AML-193 (cell line): ENCODE data around the gene CNPY2.
A peak's percentile ranks its signal among the peaks of the same experiment; 100 is the strongest.
"Not testable (repeated sequence)": the region's sequence is repeated elsewhere in the genome, so short reads cannot be mapped to it uniquely, and the experiment has no call there.

Source experiments
- DNase-seq, 2 experiments: peaks; one replicate each; lab custom pipeline; 2025; lab: John Stamatoyannopoulos, UW

CNPY2 gene

DNA sequence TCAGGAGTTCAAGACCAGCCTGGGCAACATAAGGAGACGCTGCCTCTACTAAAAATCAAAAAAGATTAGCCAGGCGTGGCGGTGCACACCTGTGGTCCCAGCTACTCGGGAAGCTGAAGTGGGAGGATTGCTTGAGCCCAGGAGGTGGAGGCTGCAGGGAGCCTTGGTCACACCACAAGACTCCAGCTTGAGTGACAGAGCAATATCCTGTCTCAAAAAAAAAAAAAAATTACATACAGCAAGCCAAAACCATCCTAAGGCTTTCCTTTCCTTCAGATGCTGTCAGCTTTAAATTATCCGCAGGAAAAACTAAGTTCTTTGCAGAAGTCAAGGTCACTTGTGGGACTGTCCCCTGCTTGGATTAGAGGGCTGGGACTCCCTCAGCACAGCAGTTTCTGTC lies 17.0 kb downstream of the CNPY2 start:
- DNase-seq = no peak

DNA sequence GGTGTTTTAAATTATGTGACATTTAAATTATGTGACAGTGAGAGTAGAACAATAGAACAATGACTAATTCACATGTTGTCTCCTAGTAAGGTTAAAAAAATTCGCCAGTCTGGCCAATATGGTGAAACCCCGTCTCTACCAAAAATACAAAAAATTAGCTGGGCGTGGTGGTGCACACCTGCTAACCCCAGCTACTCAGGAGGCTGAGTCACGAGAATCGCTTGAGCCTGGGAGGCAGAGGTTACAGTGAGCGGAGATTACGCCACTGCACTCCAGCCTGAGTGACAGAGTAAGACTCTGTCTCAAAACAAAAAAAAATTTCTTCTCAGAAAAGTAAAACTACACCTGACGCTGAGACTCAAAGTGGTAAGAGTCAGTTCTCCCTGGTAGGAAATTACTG lies 18.4 kb downstream of the CNPY2 start:
- DNase-seq = no peak

DNA sequence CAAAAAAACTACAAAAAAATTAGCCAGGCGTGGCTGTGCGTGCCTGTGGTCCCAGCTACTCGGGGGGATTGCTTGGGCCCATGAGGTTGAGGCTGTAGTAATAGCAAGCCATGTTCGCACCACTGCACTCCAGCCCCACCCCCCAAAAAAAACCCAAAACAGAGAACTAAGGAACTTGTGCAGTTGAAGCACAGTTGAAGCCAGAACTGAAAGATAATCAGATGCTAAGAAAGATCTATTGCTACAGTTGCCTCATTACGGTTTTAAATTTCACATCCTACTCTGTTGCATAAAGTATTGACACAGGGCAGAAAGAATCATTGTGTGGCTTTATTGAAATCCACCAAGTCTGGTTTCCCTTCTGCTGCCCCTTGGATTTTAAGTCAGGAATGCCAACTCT lies 19.5 kb downstream of the CNPY2 start:
- DNase-seq = no peak

DNA sequence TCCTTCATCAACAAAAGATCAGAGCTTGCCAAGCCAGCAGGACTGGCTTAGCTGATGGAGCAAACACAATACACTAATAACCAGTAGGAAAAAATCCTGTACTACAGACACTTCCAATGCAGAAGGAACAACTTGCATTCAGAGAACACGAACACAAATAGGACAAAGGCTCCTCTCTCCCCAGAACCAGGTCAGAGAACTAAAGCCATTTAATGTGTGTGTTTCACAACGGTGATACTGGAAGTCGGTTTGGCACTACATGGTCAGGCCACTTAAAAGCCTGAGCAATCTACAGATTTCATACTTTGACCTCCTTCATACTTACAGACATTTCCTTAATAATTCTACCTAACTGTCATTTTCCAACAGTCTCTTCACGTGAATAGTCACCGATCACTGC lies 22.0 kb downstream of the CNPY2 start:
- DNase-seq = no peak

DNA sequence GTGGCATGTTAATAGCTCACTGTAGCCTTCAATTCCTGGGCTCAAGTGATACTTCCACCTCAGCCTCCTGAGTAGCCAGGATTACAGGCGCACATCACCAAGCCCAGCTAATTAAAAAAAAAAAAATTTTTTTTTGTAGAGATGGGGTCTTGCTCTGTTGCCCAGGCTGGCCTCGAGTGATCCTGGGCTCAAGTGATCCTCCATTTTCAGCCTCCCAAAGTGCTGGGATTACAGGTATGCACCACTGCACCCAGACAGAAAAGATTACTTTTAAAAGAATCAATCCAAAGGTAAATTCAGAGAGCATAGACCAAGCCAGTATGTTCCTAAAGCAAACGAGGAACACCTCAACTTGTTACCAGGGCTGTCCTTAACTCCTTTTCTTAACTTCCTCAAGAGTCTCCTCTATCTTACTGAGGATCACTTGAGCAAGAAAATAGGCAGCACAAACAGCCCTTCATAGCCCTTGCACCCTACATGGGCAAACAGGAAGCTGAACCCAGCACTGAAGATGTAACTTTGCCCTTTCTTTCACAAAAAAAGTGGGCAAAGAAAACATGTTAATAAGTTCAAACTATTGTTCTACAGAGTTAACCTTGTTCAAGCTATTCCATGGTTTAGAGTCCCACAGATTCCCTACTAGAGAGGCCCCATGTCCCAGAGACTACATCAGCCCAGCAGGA lies 26.9 kb downstream of the CNPY2 start:
- peak; percentile 65 to 67 for DNase-seq

DNA sequence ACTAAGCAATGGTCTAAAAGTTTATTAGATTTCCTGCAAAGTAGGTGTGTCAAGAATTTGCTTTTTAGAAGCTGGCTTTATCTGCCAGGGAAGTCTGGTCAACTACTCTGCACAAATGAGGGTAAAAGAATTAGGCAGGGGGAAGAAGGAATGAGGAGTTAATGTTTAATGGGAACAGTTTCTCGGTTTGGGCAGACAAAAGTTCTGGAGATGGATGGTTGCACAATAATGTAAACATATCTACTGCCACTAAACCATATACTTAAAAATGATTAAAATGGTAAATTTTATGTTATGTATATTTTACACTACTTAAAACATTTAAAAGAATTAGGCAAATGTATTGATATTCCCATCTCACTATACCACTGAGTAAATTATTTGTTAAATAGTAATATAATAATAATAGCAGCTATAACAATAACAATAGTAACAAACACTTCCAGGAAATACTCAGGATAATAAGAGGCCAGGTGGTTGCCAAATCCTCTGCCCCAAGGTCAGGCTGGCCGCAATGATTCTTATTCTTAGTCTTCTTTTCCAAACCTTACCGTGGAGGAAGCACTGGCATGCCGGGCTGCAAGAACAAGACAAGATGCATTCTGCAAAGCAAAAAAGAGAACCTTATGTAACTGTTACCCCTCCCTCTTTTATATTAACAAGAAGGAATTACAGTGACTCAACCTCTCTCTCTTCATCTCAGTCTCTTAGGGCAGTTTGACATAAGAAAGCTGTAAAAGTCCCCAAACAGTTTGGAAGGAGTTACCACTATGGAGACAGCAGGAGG lies 29.6 kb downstream of the CNPY2 start:
- no peak for DNase-seq

DNA sequence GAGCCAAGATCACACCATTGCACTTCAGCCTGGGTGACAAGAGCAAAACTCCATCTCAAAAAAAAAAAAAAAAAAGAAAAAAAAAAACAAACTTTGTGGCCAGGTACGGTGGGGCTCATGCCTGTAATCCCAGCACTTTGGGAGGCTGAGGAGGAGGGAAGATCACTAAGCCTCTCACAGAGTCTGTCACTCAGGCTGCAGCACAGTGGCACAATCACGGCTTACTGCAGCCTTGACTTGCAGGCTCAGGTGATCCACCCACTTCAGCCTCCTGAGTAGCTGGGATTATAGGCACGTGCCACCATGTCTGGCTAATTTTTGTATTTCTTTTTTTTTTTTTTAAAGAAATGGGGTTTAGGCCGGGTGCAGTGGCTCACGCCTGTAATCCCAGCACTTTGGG lies 31.5 kb downstream of the CNPY2 start:
- not testable (repeated sequence) for DNase-seq

DNA sequence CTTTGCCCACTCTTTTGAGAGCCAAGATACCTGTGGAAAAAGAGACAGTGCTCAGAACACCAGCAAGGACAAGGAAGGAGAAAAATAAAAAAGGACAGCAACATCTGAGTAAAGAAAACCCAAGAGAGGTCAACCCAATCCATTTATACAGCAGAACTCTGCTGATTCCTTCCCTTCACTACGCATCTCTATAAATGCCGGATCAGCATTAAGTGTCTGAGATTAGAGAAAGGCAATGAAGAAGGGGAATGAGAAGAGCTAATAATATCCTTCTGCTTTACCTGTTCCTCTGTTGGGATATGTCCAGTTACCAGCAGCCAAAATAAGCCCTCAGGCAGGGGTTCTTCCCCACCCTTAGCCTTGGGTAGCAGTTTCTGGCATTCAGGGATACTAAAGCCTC lies 33.2 kb downstream of the CNPY2 start:
- no peak for DNase-seq

DNA sequence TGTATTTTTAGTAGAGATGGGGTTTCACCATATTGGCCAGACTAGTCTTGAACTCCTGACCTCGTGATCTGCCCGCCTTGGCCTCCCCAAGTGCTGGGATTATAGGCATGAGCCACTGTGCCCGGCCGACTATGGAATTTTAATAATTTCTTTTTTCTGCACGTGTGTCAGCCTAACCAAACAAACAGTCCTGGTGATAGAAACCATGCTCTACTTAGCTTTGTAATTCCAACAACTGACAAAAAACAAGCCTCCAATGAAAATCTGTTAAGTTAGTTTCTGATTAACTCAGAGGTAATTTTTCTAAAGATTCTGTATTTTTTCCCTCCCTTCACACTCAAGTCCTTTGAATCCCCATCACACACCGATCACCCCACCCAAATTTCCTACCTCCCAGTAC lies 33.8 kb downstream of the CNPY2 start:
- DNase-seq = no peak

DNA sequence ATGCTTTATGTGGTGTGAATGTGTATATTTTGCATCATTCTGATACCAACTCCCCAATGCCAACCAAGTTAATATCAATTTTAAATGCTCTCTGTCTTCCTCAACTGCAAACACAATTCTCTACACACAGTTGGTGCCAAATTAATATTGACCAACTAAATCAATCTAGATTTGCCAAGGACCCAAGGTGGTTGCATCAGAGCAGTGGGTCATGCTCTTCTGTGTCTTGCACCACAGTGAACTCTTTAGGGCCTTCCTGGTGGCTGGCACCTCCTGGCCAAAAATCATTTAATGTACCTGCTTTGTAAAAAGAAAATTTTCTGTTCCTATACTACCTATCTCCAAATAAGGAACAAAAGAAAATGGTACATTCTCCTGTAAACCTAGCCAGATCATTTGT lies 34.9 kb downstream of the CNPY2 start:
- no peak for DNase-seq

DNA sequence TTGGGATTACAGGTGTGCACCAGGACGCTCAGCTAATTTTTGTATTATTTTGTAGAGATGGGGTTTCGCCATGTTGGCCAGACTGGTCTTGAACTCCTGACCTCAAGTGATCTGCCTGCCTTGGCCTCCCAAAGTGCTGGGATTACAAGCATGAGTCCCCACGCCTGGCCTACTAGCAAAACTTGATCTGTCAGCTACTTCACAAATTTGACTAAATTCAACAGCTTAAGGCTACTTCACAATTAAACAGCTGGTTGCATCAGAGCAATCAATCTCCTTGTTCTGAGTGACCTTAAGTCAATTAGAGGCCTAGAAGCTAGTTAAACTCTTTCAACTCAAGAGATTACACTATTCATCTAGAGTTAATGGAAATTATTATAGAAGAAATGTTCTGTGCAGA lies 36.9 kb downstream of the CNPY2 start:
- DNase-seq = no peak

DNA sequence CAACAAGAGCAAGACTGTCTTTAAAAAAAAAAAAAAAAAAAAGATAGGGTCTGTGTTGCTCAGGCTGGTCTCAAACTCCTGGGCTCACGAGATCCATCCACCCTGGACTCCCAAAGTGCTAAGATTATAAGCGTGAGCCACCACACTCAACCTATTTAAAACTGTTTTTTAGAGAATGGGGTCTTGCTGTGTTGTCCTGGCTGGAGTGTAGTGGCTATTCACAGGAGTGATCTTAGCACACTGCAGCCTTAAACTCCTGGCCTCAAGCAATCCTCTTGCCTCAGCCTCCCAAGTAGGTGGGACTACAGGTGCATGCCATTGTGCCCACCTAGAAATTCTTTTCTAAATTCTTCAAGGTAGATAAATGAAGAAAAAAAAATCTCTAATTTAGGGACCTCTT lies 41.5 kb downstream of the CNPY2 start:
- no peak for DNase-seq

DNA sequence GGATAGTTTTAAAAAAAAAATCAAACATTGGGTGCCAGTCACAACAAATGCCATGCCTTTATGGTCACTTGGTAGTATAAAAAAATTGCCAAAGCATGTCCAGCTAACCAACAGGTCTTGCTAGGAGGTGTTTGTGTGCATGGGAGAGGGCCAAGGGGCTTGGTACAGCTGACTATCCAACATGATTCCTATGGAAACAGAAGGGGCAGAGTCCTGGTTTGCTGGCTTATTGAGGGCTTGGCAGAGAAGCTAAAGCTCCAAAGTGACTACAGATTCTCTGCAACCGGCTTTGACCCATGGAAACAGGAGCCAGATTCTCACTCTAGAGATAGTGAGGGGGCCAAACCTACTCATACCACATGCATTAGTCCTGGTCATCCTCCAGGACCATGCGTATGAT lies 43.3 kb downstream of the CNPY2 start:
- DNase-seq = not testable (repeated sequence)

DNA sequence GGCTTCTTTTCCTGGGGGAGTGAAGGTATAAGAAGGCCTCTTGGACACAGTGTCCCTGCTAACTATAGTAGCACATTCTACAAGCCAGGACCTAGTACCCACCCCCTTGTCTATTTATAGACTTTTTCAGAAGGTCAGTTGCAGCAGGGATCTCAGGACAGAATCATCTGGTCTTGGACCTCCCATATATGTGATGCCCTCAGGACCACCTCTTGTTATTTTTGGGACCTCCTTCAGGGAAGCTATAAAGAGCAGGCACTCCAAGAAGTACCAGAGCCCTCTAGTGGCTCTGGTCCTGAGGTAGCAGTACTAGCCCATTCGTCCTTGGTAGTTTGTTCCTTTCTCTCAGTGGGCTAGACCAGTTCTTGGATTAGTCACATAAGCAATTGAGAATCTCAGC lies 44.8 kb downstream of the CNPY2 start:
- DNase-seq = peak; percentile 13 to 31

DNA sequence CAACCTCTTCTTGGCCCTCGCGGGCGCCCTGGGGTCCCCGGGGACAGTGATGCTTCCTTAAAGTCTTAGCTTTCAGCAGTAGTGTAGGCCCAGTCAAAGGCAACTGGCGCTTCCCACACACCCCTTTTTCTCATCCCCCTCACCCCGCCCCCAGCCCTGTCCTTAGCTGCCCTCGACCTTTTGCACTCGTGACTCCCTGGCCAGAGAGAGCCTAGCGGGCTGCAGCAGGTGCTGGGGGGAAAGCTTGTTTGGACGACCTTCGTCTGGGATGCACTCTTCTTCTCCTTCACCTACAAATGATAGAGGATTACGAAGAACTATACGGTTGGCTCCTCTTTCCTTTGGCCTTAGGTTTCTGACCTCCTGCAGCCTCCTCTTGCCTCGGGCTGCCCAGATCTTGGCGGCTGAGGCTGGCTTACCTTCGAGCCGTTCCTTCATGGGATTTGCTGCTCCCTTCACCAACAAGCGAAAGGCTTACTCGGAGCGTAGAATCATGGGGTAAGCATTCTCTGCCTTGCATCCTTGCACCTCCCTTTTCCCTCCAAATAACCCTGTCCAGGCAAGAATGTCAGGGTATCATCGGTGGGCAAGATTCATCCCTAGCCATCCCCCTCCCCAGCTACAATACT lies 48.2 kb downstream of the CNPY2 start:
- DNase-seq = no peak

DNA sequence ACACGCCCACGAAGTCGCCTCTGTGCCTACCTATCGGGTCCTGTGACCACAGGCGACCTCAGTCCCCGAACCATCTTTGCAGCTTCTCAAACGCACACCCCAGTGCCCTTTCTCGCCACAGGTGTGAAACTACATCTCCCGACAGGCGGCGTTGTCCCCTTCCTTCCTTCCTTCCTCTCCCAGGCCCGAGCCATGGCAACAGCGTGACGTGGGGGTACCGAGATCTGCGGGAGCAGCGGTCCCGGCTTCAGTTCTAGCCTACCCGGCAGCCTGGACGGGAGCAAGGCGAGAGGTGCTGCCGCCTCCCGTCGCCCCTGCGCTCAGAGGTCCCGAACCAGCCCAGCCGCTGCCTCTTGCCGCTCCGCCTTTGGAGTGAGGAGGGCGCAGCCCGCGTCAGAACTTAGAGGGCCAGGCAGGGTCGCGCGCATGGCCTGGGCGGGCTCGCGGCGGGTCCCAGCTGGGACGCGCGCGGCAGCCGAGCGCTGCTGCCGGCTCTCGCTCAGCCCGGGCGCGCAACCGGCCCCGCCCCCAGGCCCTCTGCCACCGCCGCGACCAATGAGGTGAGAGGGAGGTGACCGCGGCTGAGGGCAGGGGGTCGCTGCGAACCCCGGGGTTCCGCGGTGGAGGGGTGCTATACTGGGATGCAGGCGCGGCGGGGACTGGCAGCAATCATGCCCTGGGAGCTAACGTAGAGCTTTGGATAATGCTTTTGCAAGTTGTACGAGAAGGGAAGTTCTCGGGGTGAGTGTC lies 48.9 kb downstream of the CNPY2 start, which contains the start of gene COQ10A:
Gene COQ10A, plus strand, starts transcription at position 250 of the 750 bp plus-strand sequence. Its CDS starts 177 bp downstream, at position 427.
- DNase-seq = peak; percentile 72 to 84

DNA sequence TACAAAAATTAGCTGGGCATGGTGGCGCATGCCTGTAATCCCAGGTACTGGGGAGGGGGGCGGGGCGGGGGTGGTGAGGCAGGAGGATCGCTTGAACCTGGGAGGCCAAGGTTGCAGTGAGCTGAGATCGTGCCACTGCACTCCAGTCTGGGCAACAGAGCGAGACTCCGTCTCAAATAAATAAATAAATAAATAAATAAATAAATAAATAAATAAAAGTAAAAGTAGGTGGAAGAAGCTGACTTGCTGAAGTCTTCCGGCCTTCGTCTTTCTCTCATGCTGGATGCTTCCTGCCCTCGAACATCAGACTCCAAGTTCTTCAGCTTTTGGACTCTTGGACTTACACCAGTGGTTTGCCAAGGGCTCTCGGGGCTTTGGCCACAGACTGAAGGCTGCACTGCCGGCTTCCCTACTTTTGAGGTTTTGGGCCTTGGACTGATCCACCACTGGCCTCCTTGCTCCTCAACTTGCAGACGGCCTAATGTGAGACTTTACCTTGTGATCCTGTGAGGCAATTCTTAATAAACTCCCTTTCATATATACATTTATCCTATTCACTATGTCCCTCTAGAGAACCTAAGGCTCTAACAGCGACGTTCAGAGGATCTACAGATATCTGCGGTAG lies 49.6 kb downstream of the CNPY2 start:
- not testable (repeated sequence) for DNase-seq

DNA sequence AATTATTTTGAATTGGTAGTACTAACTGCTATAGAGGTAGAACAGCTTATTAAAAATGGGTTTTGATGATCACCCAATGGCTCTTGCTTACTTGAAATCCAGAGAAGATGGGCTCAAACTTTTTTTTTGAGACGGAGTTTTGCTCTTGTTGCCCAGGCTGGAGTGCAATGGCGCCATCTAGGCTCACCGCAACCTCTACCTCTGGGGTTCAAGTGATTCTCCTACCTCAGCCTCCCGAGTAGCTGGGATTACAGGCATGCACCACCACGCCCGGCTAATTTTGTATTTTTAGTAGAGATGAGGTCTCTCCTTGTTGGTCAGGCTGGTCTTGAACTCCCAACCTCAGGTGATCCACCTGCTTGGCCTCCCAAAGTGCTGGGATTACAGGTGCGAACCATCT lies 52.8 kb downstream of the CNPY2 start:
- not testable (repeated sequence) for DNase-seq

DNA sequence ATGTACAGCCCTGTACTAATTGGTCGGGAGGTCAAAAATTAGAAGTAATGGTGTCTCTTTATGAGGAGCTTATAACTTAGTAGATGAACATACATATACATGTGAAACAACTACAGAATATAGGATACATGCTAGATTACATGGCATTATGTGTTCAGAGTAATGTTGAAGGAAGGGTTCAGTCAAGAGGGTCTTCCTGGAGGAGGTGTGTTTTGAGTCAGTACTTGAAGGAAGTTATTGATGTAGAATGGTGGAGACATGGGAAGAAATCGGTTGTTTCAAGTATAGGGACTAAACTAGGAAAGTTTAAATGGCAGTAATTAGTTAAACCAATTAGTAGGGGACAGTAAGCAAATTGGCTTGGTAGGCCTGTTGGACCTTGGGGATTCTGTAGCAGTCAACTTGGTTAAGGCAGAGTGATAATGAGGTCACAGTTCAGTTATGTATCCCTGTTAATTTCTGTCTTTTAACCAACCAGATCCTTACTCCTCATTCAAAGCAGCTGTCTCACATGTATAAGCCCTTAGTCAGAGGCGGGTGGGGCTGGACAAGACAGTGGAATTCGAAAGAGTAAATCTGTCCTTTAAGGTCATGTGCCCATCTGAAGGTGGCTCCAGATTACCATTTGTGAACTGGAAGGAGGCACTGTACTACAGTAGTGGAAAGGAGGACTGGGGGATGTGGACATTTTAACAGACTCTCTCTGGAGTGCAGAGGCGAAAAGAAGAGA lies 54.1 kb downstream of the CNPY2 start:
- DNase-seq = no peak

DNA sequence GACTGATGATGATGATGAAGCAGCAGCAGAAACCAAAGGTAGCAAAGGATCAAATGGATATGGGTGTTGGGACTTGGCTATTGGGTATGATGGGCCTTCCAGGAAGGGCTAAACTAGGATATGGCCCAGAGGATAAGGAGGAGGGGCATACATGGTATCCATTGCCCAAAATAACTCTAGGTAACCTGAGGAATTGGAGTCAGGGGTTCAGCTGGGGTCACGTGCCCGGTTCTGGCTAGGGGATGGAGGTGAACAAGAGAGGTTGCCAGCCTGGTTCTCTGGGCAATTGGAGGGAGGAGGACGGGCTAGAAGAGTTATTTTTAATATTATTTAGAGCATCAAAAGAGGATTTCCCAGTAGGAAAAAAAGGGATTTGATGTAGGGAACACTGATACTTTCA lies 54.9 kb downstream of the CNPY2 start:
- no peak for DNase-seq

DNA sequence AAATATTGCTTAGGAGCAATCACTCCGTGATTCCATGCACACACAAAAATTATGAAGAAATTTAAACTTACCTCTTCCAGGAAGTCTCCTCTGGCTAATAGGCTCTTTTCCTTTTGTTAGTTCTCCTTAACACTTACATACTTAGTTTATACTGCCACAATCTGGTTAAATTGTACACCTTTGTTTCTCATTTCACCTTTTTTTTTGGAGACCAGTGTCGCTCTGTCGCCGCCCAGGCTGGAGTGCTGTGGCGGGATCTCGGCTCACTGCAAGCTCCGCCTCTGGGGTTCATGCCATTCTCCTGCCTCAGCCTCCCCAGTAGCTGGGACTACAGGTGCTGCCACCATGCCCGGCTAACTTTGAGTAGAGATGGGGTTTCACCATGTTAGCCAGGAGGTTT lies 55.4 kb downstream of the CNPY2 start:
- DNase-seq = no peak
